Activated T-helper 1 cell treated with anti-CD3 and anti-CD28 coated beads, Interleukin-12 subunit alpha, Interleukin-12 subunit beta, Interleukin-2, Interleukin-4 antibody, amounts not matched to agents 30 ng/mL and 10 ng/mL and 1 ng/mL, durations not matched to agents 14 hours and 24 hours and 36 hours (primary cell): Measurements from ENCODE around the gene C20orf144. TPM values are rescaled to one million over a fixed set of nuclear protein-coding genes. Genes with fewer than 3 reads are reported as not detected.
A peak's percentile ranks its signal among the peaks of the same experiment; 100 is the strongest.

Source experiments
- DNase-seq: peaks from one replicate; pipeline ENCODE4 v3.0.0; 2021; ENCODE audit warnings: low spot score
- H3K27ac Mint-ChIP-seq: one replicate; pipeline ENCODE4 v1.8.0; 2021; ENCODE audit warnings: mild to moderate bottlenecking, mixed read lengths
- H3K27me3 Mint-ChIP-seq: one replicate; pipeline ENCODE4 v1.8.0; 2022; ENCODE audit warnings: mild to moderate bottlenecking, moderate library complexity, mixed read lengths; ENCODE audit not compliant: insufficient read depth
- H3K36me3 Mint-ChIP-seq: one replicate; pipeline ENCODE4 v1.8.0; 2021; ENCODE audit warnings: low read depth, mixed read lengths
- H3K4me1 Mint-ChIP-seq: one replicate; pipeline ENCODE4 v1.8.0; 2021; ENCODE audit warnings: low read depth, mixed read lengths
- H3K4me3 Mint-ChIP-seq: one replicate; pipeline ENCODE4 v1.8.0; 2021; ENCODE audit warnings: mild to moderate bottlenecking, moderate library complexity, mixed read lengths
- H3K9me3 Mint-ChIP-seq: one replicate; pipeline ENCODE4 v1.8.0; 2021; ENCODE audit warnings: mixed read lengths
- intact Hi-C: fragments of 100-400 bp; cut with micrococcal nuclease; formaldehyde crosslinking; loops from one replicate; pipeline ENCODE4 v1.15.1; 2024
- total RNA-seq: library from RNA; stranded (reverse); gene quantifications from 2 replicates; pipeline ENCODE4 v1.2.3, GENCODE V29; 2022

The C20orf144 gene
- total RNA-seq, 1 donor from 2014 or later, result 0.29 TPM

DNA sequence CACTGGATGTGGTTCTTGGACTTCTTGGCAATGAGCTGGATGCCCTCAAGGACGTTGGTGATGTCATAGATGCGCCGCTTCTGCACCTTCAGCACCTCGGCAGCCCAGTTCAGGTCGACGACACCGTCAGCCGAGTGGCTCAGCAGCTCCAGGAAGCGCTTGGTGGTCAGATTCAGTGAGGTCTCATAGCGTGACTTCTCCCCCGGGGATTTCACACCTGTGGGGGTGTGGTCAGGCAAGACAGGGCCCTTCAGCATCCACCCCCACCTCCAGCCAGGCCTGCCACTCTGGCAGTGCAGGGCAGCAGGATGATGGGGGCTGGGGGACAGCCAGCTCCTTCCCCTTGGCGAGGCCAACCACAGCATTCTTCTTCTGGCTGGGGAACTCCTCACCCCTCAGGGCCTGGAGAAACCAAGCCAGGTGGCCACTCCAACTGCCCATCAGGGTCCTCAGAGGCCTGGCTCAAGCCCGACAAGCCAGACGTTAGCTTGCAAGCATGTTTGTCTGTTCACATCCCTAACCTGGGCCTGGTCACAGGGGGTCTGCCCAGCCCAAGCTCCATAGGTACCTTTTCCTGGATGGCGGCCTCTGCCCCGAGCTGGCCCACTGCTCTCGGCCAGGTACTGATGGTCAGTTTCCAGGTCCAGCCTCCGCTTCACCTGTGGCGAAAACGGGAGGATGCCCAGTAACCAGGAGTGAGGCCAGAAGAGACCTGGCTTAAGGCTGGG lies 17.8 kb downstream of the C20orf144 start:
- peak overlapping the region; percentile 51 for H3K4me3 Mint-ChIP-seq
- H3K27ac Mint-ChIP-seq, result peak overlapping the region; percentile 89
- no peaks in the 10 kb centered on the region for H3K9me3 Mint-ChIP-seq
- peaks cover 31% of the 10 kb centered on the region for H3K36me3 Mint-ChIP-seq
- DNase-seq, result peak; percentile 63
- intact Hi-C loops, result no loop called here
- peaks cover 67% of the 10 kb centered on the region for H3K4me1 Mint-ChIP-seq
- H3K27me3 Mint-ChIP-seq, result no peaks in the 10 kb centered on the region

DNA sequence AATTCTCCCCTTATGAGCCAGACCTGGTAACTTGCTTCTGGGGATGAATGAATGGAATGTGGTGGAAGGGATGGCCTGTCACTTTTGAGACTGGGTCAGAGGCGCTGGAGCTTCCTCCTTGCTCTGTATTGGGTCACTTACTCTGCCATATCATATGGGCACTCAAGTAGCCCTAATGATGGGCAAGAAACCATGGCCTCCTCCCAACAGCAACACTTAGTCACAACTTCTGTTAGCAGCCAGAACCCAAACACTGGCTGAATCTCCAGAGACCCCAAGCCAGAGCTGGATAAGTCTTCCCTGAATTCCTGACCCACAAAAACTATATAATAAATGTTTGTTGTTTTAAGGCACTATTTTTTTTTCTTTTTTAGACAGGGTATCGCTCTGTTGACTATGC lies 18.6 kb downstream of the C20orf144 start:
- peak overlapping the region; percentile 76 for H3K27ac Mint-ChIP-seq
- no peaks in the 10 kb centered on the region for H3K9me3 Mint-ChIP-seq
- peak overlapping the region; percentile 66 for H3K4me3 Mint-ChIP-seq
- no peak for DNase-seq
- intact Hi-C loops, result no loop called here
- H3K4me1 Mint-ChIP-seq, result peaks cover 66% of the 10 kb centered on the region
- peaks cover 27% of the 10 kb centered on the region for H3K36me3 Mint-ChIP-seq
- H3K27me3 Mint-ChIP-seq, result no peaks in the 10 kb centered on the region

GRCh38 chr20:33681288-33681687 lies 19.2 kb downstream of the C20orf144 start:
- no peak for DNase-seq
- Mint-ChIP-seq H3K4me1 (peaks cover 66% of the 10 kb centered on the region), H3K9me3 (no peaks in the 10 kb centered on the region), H3K36me3 (peaks cover 27% of the 10 kb centered on the region), H3K27me3 (no peaks in the 10 kb centered on the region), H3K27ac (peak overlapping the region; percentile 76), H3K4me3 (peak overlapping the region; percentile 9)
- intact Hi-C loops, result no loop called here

DNA sequence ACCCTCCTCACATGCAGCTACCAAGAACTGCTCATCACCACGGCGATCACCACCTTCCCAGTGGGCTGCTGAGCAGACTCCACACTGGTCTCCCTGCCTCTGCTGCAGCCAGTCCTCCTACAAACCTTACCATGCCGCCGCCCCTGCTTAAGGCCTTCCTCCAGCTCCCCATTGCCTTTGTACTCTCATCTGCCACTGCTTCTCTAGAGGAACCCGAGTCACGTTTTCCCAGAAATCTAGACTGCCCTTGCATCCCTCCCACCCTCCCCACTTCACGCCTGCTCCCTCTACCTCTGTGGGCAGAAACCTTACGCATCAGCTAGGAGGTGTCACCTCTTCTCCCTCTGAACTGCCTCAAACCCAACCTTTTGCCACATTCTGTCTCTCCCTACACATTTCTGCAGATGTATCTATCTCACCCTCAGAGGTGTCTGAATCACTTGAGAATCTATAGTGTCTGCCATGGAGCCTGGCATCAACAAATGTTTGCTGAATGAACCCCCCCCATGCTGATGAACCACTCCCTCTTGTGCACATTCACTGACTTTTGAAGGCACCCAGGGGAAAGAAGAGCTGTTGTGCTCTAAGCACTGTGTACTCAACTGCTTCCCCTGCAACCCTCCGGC lies 19.7 kb downstream of the C20orf144 start:
- H3K27ac Mint-ChIP-seq, result peak overlapping the region; percentile 76
- H3K4me1 Mint-ChIP-seq, result peaks cover 71% of the 10 kb centered on the region
- H3K36me3 Mint-ChIP-seq, result peaks cover 27% of the 10 kb centered on the region
- H3K4me3 Mint-ChIP-seq, result peak overlapping the region; percentile 32
- intact Hi-C loops, result no loop called here
- no peaks in the 10 kb centered on the region for H3K9me3 Mint-ChIP-seq
- DNase-seq, result no peak
- H3K27me3 Mint-ChIP-seq, result no peaks in the 10 kb centered on the region

- Mint-ChIP-seq H3K27me3 (no peaks in the 10 kb centered on the region), H3K36me3 (peaks cover 11% of the 10 kb centered on the region), H3K9me3 (no peaks in the 10 kb centered on the region), H3K27ac (peak overlapping the region; percentile 89), H3K4me1 (peaks cover 76% of the 10 kb centered on the region), H3K4me3 (peak overlapping the region; percentile 92)
- intact Hi-C loops, result loop anchor here (1.0 to 5.0 kb wide), 4 partner anchors 10 to 308 kb away; partner anchors contain the start of genes CHMP4B, NECAB3, RALY and SNTA1
- no peak for DNase-seq
Measured at GRCh38 chr20:33684533-33685327, 22.6 kb downstream of the C20orf144 start.

DNA sequence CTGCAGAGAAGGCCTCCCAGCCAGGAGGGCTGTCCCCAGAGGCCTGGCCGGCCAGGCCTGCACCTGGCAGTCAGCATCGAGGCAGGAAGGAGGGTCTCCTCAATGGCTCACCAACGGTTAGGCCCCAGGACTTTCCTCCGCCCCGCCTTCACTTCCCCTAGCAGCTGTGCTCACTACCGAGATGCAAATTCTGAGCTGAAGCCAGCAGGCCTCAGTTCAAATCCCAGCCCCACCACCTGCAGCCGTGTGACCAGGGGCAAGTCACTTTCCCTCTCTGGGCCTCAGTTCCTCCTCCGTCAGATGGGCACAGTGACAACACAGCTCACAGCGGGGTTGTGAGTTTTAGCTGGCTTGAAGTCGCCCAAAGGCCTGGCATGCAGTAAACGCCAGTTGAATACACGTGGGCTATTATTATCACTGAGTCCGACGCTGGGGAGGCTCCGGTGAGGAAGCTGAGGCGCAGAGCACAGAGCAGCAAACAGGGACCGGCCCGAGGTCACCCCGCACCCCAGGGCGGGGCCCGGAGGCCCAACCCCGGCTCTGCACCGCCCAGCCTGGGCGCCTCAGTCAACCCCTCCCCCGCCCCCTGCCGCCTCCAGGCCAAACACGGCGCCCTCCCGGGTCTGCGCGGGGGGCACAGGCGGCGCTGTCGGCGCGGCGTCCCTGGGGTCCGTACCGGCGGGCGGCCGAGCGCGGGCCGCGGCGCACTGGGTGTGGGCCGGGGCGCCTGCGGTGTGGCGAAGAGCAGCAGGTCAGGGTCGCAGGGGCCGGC lies 23.4 kb downstream of the C20orf144 start:
- Mint-ChIP-seq H3K27ac (peak overlapping the region; percentile 89), H3K4me1 (peaks cover 75% of the 10 kb centered on the region)
- intact Hi-C loops, result loop anchor here (1.0 to 5.0 kb wide), 9 partner anchors 11 to 425 kb away; partner anchors contain the start of genes ACTL10, CHMP4B, NECAB3 and PXMP4

DNA sequence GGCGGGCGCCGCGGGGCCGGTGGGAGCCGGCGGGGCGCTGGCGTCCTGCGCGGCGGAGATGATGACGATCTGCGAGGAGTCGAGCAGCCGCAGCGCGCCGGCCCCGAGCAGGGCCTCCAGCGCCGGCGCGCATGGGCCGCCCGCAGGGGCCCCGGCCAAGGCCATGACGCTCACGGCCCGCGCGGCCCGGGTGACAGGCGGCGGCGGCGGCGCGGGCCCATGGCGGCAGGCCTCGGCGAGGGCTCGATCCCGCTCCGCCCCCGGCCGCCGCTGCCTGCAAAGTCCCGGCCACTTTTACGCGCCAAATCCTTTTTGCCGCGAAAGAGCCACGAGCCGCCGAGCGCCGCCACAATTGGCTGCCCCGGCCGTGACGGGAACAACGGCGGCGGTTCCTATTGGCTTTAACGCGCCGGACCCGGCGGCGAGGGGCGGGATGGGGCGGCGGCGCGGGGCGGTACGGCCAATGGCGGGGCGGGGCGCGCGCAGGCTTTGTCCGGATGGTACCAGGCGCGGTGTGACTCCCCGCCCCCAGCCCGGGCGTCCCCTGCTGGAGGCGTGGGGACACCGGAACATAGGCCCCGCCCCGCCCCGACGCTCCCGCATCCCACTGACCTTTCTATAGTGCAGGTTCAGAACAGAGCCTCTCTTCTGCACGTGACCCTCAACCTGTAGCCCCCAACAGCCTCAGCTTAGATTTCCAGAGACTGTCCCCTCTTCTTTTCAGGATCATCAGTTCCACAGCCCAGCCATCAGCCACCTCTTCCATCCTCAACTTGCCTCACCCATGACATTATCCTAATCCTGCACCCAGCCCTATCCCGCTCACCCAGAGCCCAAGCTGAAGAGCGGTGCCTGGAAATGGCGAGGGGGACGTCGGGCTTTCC lies 24.2 kb downstream of the C20orf144 start, which contains the start of gene E2F1:
TSS of gene E2F1 (minus strand) at position 286 of the 884 bp plus-strand sequence. CDS start at position 165, 121 bp downstream.
- peak within 1 kb of the TSS; percentile 89 for H3K27ac Mint-ChIP-seq
- peak within 1 kb of the TSS; percentile 92 for H3K4me3 Mint-ChIP-seq
- no peaks in the 10 kb centered on the region for H3K27me3 Mint-ChIP-seq
- H3K36me3 Mint-ChIP-seq, result peaks cover 8% of the 10 kb centered on the region
- no peaks in the 10 kb centered on the region for H3K9me3 Mint-ChIP-seq
- peaks cover 71% of the 10 kb centered on the region for H3K4me1 Mint-ChIP-seq
- DNase-seq, result peak; percentile 97
- intact Hi-C loops, result loop anchor here (1.0 to 5.0 kb wide), 7 partner anchors 20 to 424 kb away; partner anchors contain the start of genes ACTL10, CHMP4B, PXMP4 and RALY

More for the DNA sequence above, 23.4 kb downstream of the C20orf144 start:
- no peaks in the 10 kb centered on the region for H3K9me3 Mint-ChIP-seq
- H3K36me3 Mint-ChIP-seq, result peaks cover 10% of the 10 kb centered on the region
- peak; percentile 60 for DNase-seq
- H3K4me3 Mint-ChIP-seq, result peak overlapping the region; percentile 92
- no peaks in the 10 kb centered on the region for H3K27me3 Mint-ChIP-seq

DNA sequence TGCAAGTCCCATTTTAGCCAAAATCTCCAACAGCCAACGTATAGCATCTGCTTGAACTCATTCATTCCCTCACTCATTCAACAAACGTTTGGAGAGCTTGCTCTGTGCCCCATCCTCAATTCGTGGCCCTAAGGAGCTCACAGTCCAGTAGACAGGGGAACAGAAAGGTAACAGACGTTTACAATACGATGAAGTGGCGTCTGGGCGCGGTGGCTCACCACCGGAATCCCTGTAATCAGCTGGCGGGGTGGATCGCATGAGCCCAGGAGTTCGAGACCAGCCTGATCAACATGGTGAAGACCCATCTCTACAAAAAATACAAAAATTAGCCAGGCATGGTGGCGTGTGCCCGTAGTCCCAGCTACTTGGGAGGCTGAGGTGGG lies 24.8 kb downstream of the C20orf144 start:
- Mint-ChIP-seq H3K27ac (peak overlapping the region; percentile 82), H3K4me3 (peak overlapping the region; percentile 78), H3K9me3 (no peaks in the 10 kb centered on the region), H3K27me3 (no peaks in the 10 kb centered on the region), H3K4me1 (peaks cover 69% of the 10 kb centered on the region), H3K36me3 (peaks cover 4% of the 10 kb centered on the region)
- no peak for DNase-seq
- intact Hi-C loops, result loop anchor here (1.0 to 5.0 kb wide), 7 partner anchors 21 to 423 kb away; partner anchors contain the start of genes ACTL10, CHMP4B, PXMP4 and RALY

DNA sequence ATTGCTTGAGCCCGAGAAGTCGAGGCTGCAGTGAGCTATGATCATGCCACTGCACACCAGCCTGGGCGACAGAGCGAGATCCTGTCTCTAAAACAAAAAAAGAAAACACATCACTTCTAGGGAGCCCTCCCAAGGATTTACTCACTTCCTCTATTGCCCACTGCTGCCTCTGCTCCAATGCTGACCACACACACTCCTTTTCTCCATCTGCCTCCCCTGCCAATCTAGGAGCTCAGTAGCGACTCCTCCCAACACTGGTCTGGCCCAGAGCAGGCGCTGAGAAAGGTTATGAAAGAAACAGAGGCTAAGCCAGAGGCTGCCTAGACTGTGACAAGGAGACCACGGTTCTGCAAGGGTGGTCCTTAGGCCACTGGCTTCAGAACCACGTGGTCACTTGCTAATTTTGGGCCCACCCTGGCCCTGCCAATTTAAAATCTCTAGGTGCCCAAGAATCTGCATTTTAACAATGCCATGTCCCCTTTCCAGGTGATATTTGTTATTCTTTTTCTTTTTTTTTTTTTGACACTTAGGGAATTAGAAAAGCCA lies 25.3 kb downstream of the C20orf144 start:
- intact Hi-C loops, result loop anchor here (5.0 kb wide), 2 partner anchors 125 to 305 kb away; partner anchors contain the start of genes CHMP4B and RALY
- Mint-ChIP-seq H3K4me1 (peaks cover 64% of the 10 kb centered on the region), H3K36me3 (peaks cover 4% of the 10 kb centered on the region), H3K9me3 (no peaks in the 10 kb centered on the region), H3K27me3 (no peaks in the 10 kb centered on the region), H3K27ac (peak overlapping the region; percentile 82), H3K4me3 (peak overlapping the region; percentile 78)
- DNase-seq, result no peak

DNA sequence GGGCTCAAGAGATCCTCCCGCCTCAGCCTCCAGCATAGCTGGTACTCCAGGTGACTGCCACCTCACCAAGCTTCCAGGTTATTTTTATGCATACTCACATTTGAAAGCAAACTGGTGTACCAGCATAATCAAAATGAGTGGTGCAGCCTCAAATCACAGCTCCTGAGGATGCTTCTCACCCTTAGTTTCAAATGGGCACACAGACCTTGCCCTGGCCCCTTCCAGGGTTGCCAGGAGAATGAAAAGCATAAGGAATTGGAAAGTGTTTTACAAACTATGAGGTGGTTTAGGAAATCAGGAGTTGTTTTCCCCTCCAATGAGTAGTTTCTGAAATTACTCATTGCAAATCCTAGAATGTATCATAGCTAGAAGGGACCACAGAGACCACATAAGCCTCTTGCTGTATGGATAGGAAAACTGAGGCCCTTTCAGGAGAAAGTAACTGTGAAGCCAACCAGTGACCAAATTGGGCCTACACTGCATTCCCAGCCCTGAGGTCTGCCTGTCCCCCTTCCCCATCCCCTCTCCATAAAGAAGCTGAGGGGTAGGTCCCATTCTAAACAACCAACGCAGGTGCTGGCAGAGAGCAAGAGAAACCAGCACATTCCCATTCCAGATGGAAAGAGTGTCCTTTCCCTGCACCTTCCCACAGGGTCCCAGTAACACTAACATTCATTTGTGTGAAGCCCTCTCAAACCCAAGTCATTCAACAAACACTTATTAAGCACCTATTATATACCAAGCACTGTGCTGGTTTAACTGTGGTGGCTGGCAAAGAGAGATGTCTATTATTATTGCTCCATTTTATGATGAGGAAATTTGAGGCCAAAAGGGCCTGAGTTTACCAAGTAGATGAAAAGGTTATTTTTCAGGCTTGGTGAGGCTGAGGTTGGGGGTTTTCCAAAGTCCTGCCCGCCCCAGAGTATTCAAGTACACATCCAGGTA lies 26.1 kb downstream of the C20orf144 start:
- no peak for DNase-seq
- intact Hi-C loops, result loop anchor here (5.0 kb wide), 2 partner anchors 124 to 304 kb away; partner anchors contain the start of genes CHMP4B and RALY
- Mint-ChIP-seq H3K9me3 (no peaks in the 10 kb centered on the region), H3K27ac (peak overlapping the region; percentile 10), H3K36me3 (peaks cover 4% of the 10 kb centered on the region), H3K4me1 (peaks cover 60% of the 10 kb centered on the region), H3K27me3 (no peaks in the 10 kb centered on the region), H3K4me3 (peak overlapping the region; percentile 34)
